GM23338 (cell line): ENCODE measurements around the gene SCN4A. TPM values are rescaled to one million over a fixed set of nuclear protein-coding genes. Genes with fewer than 3 reads are reported as not detected.

Experiments
- ATAC-seq: fragments of 200-7000 bp; cut with Tn5 transposase; 3 replicates; pipeline ENCODE4 v1.9.1; 2020
- DNase-seq: peaks from one replicate; pipeline ENCODE4 v3.0.0-alpha.2; 2015; ENCODE audit warnings: low spot score
- H2AFZ ChIP-seq: fragments of 200-600 bp; sonication (generic); 2 replicates; pipeline ENCODE4 v1.8.0; 2016; ENCODE audit warnings: antibody characterized with exemption, mild to moderate bottlenecking, moderate library complexity
- H3F3A ChIP-seq: fragments of 200-600 bp; sonication (generic); replicated peaks from 2 replicates; pipeline ENCODE4 v1.8.0; 2017; ENCODE audit warnings: antibody characterized with exemption, mixed run types, low read depth
- H3K27ac ChIP-seq: fragments of 200-600 bp; sonication (generic); 2 replicates; pipeline ENCODE4 v1.6.1; 2016; ENCODE audit warnings: low read depth
- H3K27me3 ChIP-seq: fragments of 200-600 bp; sonication (generic); 2 replicates; pipeline ENCODE4 v1.8.0; 2016; ENCODE audit warnings: mild to moderate bottlenecking, mixed run types, moderate library complexity; ENCODE audit not compliant: insufficient read depth
- H3K36me3 ChIP-seq: fragments of 200-600 bp; sonication (generic); 2 replicates; pipeline ENCODE4 v1.8.0; 2016; ENCODE audit warnings: mild to moderate bottlenecking; ENCODE audit not compliant: insufficient read depth
- H3K4me1 ChIP-seq: fragments of 200-600 bp; sonication (generic); 2 replicates; pipeline ENCODE4 v1.8.0; 2016; ENCODE audit warnings: mild to moderate bottlenecking, moderate library complexity; ENCODE audit not compliant: insufficient read depth
- H3K4me2 ChIP-seq: fragments of 200-600 bp; sonication (generic); 2 replicates; pipeline ENCODE4 v1.7.1; 2017; ENCODE audit warnings: mixed run types
- H3K4me3 ChIP-seq: fragments of 200-600 bp; sonication (generic); 2 replicates; pipeline ENCODE4 v1.6.1; 2016; ENCODE audit warnings: mixed run types
- H3K79me2 ChIP-seq: fragments of 200-600 bp; sonication (generic); replicated peaks from 2 replicates; pipeline ENCODE4 v1.8.0; 2017; ENCODE audit warnings: mild to moderate bottlenecking; ENCODE audit not compliant: insufficient read depth
- H3K9me2 ChIP-seq: fragments of 200-600 bp; sonication (generic); 2 replicates; pipeline ENCODE4 v1.8.0; 2017; ENCODE audit not compliant: insufficient read depth
- H4K20me1 ChIP-seq: fragments of 200-600 bp; sonication (generic); replicated peaks from 2 replicates; pipeline ENCODE4 v1.8.0; 2017; ENCODE audit warnings: mild to moderate bottlenecking; ENCODE audit not compliant: insufficient read depth
- H3K27ac Mint-ChIP-seq: 2 replicates; pipeline ENCODE4 v1.8.0; 2020; ENCODE audit warnings: inconsistent platforms, mild to moderate bottlenecking, moderate library complexity, mixed read lengths
- H3K27me3 Mint-ChIP-seq: 3 replicates; pipeline ENCODE4 v1.8.0; 2022; ENCODE audit warnings: low read depth, mild to moderate bottlenecking, moderate library complexity, mixed read lengths, inconsistent platforms; ENCODE audit not compliant: insufficient read depth, poor library complexity
- H3K36me3 Mint-ChIP-seq: 3 replicates; pipeline ENCODE4 v1.8.0; 2021; ENCODE audit warnings: low read depth, mild to moderate bottlenecking, inconsistent platforms, moderate library complexity, mixed read lengths
- H3K4me1 Mint-ChIP-seq: 3 replicates; pipeline ENCODE4 v1.8.0; 2020; ENCODE audit warnings: mild to moderate bottlenecking, inconsistent platforms, mixed read lengths
- H3K4me3 Mint-ChIP-seq: 3 replicates; pipeline ENCODE4 v1.8.0; 2021; ENCODE audit warnings: moderate library complexity, mild to moderate bottlenecking, inconsistent platforms, mixed read lengths
- H3K9me3 Mint-ChIP-seq: 3 replicates; pipeline ENCODE4 v1.8.0; 2020; ENCODE audit warnings: moderate library complexity, mild to moderate bottlenecking, inconsistent platforms, mixed read lengths
- CREB1 ChIP-seq: fragments of 250-450 bp; sonication (Bioruptor Pico); IDR thresholded peaks from 2 replicates; pipeline ENCODE4 v1.5.0; 2020; ENCODE audit warnings: low read depth, mild to moderate bottlenecking, moderate library complexity
- EZH2phosphoT487 ChIP-seq: fragments of 200-600 bp; sonication (generic); IDR thresholded peaks from one replicate; pipeline ENCODE4 v1.8.1; 2018; ENCODE audit warnings: antibody characterized with exemption; ENCODE audit not compliant: unreplicated experiment
- JUNB ChIP-seq: IDR thresholded peaks from one replicate; pipeline ENCODE4 v1.6.1; 2016; ENCODE audit warnings: antibody characterized with exemption; ENCODE audit not compliant: unreplicated experiment
- NANOG ChIP-seq: IDR thresholded peaks from 2 replicates; pipeline ENCODE4 v1.6.1; 2016; ENCODE audit warnings: antibody characterized with exemption, borderline replicate concordance
- POLR2AphosphoS5 ChIP-seq: IDR thresholded peaks from 2 replicates; pipeline ENCODE4 v1.6.1; 2016; ENCODE audit warnings: antibody characterized with exemption, low read depth
- ZNF114 ChIP-seq: fragments of 250-450 bp; sonication (Bioruptor Pico); IDR thresholded peaks from 2 replicates; pipeline ENCODE4 v1.5.0; 2020; ENCODE audit warnings: mild to moderate bottlenecking, moderate library complexity
- ZNF331 ChIP-seq: fragments of 250-450 bp; sonication (Bioruptor Pico); IDR thresholded peaks from 2 replicates; pipeline ENCODE4 v1.5.0; 2020; ENCODE audit warnings: low read depth, mild to moderate bottlenecking, moderate library complexity
- polyA plus RNA-seq: library from polyadenylated mRNA; unstranded; fragments of >200 nt; fragmentation: Nextera tagmentation; extraction: Ambion mirVana; gene quantifications from 2 replicates; pipeline ENCODE4 v1.2.1, GENCODE V29; 2016
- total RNA-seq: library from RNA; depleted of rRNA; stranded (reverse); fragments of >200 nt; shearing (Covaris generic); gene quantifications from 2 replicates; pipeline ENCODE4 v1.2.3, GENCODE V29; 2014
- TF ChIP-seq, protein P1 (sequence below): IDR thresholded peaks from 2 replicates; pipeline ENCODE4 v1.6.1; 2016; ENCODE audit warnings: antibody characterized with exemption
- TF ChIP-seq, protein P2 (sequence below): fragments of 250-450 bp; sonication (Bioruptor Pico); IDR thresholded peaks from 2 replicates; pipeline ENCODE4 v1.5.0; 2020; ENCODE audit warnings: mild to moderate bottlenecking, moderate library complexity
- TF ChIP-seq, protein P3 (sequence below): IDR thresholded peaks from one replicate; pipeline ENCODE4 v1.6.1; 2018; ENCODE audit warnings: antibody characterized with exemption; ENCODE audit not compliant: unreplicated experiment

SCN4A gene
- total and polyA plus RNA-seq, 2 experiments from 2014 or later: 2.3 to 7.9 TPM

DNA sequence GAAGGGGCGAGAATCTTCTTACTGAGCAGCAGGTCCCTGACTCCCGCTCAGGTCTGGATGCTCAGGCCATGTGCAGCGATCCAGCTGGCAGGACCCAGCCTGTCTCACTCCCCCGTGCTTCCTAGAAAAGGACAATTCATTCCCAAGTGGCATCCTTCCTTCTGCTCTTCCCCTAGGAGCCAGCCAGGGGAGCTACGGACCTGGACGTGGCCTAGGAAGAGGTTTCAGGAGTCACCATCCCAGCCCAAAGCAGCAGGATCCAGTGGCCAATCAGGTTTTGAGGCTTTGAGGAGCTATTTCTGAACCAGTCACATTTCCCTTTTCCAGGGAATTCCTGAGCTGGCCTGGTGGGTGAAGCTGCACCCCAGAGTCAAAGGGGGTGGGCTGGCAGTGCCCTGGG is 32.8 kb downstream of the SCN4A start (continued):
- no peak for TF ChIP-seq JUNB

DNA sequence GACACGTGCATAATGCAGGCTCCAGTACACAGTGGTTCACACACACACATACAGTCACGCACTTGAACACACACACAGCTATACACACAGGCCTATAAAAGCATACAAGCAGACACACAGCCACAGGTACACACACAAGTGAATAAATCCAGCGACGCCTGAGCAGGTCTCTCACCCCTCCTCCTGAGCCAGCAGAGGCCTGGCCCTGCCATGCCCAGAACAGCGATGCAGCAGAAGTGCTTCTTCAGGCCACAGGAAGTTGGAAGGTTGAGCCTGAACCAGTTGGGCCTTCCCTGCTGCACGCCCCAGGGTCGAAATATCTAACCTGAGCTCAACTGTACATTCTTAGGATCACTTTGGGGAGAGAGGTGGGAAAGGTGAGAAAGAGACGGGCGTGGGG is 33.3 kb downstream of the SCN4A start:
- H2AFZ ChIP-seq: no peak overlapping the region
- DNase-seq: no peak
- Mint-ChIP-seq H3K27me3 (peaks cover 2% of the 10 kb centered on the region), H3K4me1 (peaks cover 4% of the 10 kb centered on the region; the same call in 2 of the 3 replicates), H3K36me3 (peaks cover 28% of the 10 kb centered on the region), H3K4me3 (no peak overlapping the region), H3K27ac (no peak overlapping the region), H3K9me3 (no peaks in the 10 kb centered on the region; the same call in 2 of the 3 replicates)
- H3K27me3 ChIP-seq: no peaks in the 10 kb centered on the region
- ATAC-seq: no peak
- TF ChIP-seq POLR2AphosphoS5 (0 out of 2 replicates have a peak, but pooled peaks have one; percentile 9), EZH2phosphoT487 (no peak)
- no peaks in the 10 kb centered on the region for H3F3A ChIP-seq
- no peak overlapping the region for H3K27ac ChIP-seq
- no peaks in the 10 kb centered on the region for H3K36me3 ChIP-seq
- no peak overlapping the region for H3K4me3 ChIP-seq
- H3K4me2 ChIP-seq: no peak overlapping the region
- H3K4me1 ChIP-seq: no peaks in the 10 kb centered on the region
- no peaks in the 10 kb centered on the region for H3K9me2 ChIP-seq
- H4K20me1 ChIP-seq: no peaks in the 10 kb centered on the region
- H3K79me2 ChIP-seq: no peaks in the 10 kb centered on the region

DNA sequence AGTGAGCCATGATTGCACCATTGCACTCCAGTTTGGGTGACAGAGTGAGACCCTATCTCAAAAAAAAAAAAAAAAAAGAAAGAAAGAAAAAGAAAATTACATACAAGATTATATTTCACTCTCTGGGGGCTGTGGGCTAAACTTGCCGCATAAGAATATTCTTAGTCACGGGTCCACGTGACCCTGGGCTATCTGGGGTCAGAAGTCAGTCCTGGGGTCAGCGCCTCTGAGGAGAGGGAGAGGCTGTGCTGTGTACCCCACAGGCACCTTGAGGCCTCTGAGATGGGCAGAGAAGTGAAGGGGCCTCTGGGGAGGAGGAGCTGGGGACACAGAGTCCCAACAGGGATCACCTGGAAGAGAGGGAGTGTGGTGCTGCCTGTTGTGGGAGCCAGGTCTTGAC is 34.8 kb downstream of the SCN4A start:
- H3K36me3 Mint-ChIP-seq: peaks cover 25% of the 10 kb centered on the region
- no peak overlapping the region for H3K4me3 ChIP-seq
- H3K36me3 ChIP-seq: no peaks in the 10 kb centered on the region
- no peaks in the 10 kb centered on the region for H3K27me3 ChIP-seq
- H3K9me3 Mint-ChIP-seq: no peaks in the 10 kb centered on the region; the same call in 2 of the 3 replicates
- no peak overlapping the region for H3K27ac ChIP-seq
- H4K20me1 ChIP-seq: no peaks in the 10 kb centered on the region
- H2AFZ ChIP-seq: no peak overlapping the region
- no peak overlapping the region for H3K27ac Mint-ChIP-seq
- ATAC-seq (no peak), DNase-seq (no peak)
- H3K27me3 Mint-ChIP-seq: peaks cover 6% of the 10 kb centered on the region
- H3K79me2 ChIP-seq: no peaks in the 10 kb centered on the region
- H3K4me3 Mint-ChIP-seq: no peak overlapping the region
- peaks cover 4% of the 10 kb centered on the region; the same call in 2 of the 3 replicates for H3K4me1 Mint-ChIP-seq
- no peaks in the 10 kb centered on the region for H3F3A ChIP-seq
- no peak overlapping the region for H3K4me2 ChIP-seq
- no peaks in the 10 kb centered on the region for H3K9me2 ChIP-seq
- no peaks in the 10 kb centered on the region for H3K4me1 ChIP-seq
- TF ChIP-seq ZNF331 (no peak), POLR2AphosphoS5 (no peak), NANOG (no peak), EZH2phosphoT487 (no peak), JUNB (no peak), ZNF114 (CRISPR knock-in tag) (no peak), CREB1 (CRISPR knock-in tag) (no peak)
- TF ChIP-seq, protein P1, sequence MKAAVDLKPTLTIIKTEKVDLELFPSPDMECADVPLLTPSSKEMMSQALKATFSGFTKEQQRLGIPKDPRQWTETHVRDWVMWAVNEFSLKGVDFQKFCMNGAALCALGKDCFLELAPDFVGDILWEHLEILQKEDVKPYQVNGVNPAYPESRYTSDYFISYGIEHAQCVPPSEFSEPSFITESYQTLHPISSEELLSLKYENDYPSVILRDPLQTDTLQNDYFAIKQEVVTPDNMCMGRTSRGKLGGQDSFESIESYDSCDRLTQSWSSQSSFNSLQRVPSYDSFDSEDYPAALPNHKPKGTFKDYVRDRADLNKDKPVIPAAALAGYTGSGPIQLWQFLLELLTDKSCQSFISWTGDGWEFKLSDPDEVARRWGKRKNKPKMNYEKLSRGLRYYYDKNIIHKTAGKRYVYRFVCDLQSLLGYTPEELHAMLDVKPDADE: no peak
- TF ChIP-seq, protein P2, sequence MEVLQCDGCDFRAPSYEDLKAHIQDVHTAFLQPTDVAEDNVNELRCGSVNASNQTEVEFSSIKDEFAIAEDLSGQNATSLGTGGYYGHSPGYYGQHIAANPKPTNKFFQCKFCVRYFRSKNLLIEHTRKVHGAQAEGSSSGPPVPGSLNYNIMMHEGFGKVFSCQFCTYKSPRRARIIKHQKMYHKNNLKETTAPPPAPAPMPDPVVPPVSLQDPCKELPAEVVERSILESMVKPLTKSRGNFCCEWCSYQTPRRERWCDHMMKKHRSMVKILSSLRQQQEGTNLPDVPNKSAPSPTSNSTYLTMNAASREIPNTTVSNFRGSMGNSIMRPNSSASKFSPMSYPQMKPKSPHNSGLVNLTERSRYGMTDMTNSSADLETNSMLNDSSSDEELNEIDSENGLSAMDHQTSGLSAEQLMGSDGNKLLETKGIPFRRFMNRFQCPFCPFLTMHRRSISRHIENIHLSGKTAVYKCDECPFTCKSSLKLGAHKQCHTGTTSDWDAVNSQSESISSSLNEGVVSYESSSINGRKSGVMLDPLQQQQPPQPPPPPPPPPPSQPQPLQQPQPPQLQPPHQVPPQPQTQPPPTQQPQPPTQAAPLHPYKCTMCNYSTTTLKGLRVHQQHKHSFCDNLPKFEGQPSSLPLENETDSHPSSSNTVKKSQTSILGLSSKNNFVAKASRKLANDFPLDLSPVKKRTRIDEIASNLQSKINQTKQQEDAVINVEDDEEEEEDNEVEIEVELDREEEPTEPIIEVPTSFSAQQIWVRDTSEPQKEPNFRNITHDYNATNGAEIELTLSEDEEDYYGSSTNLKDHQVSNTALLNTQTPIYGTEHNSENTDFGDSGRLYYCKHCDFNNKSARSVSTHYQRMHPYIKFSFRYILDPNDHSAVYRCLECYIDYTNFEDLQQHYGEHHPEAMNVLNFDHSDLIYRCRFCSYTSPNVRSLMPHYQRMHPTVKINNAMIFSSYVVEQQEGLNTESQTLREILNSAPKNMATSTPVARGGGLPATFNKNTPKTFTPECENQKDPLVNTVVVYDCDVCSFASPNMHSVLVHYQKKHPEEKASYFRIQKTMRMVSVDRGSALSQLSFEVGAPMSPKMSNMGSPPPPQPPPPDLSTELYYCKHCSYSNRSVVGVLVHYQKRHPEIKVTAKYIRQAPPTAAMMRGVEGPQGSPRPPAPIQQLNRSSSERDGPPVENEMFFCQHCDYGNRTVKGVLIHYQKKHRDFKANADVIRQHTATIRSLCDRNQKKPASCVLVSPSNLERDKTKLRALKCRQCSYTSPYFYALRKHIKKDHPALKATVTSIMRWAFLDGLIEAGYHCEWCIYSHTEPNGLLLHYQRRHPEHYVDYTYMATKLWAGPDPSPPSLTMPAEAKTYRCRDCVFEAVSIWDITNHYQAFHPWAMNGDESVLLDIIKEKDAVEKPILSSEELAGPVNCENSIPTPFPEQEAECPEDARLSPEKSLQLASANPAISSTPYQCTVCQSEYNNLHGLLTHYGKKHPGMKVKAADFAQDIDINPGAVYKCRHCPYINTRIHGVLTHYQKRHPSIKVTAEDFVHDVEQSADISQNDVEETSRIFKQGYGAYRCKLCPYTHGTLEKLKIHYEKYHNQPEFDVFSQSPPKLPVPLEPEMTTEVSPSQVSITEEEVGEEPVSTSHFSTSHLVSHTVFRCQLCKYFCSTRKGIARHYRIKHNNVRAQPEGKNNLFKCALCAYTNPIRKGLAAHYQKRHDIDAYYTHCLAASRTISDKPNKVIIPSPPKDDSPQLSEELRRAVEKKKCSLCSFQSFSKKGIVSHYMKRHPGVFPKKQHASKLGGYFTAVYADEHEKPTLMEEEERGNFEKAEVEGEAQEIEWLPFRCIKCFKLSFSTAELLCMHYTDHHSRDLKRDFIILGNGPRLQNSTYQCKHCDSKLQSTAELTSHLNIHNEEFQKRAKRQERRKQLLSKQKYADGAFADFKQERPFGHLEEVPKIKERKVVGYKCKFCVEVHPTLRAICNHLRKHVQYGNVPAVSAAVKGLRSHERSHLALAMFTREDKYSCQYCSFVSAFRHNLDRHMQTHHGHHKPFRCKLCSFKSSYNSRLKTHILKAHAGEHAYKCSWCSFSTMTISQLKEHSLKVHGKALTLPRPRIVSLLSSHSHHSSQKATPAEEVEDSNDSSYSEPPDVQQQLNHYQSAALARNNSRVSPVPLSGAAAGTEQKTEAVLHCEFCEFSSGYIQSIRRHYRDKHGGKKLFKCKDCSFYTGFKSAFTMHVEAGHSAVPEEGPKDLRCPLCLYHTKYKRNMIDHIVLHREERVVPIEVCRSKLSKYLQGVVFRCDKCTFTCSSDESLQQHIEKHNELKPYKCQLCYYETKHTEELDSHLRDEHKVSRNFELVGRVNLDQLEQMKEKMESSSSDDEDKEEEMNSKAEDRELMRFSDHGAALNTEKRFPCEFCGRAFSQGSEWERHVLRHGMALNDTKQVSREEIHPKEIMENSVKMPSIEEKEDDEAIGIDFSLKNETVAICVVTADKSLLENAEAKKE (CRISPR knock-in tag): no peak
- TF ChIP-seq, protein P3, sequence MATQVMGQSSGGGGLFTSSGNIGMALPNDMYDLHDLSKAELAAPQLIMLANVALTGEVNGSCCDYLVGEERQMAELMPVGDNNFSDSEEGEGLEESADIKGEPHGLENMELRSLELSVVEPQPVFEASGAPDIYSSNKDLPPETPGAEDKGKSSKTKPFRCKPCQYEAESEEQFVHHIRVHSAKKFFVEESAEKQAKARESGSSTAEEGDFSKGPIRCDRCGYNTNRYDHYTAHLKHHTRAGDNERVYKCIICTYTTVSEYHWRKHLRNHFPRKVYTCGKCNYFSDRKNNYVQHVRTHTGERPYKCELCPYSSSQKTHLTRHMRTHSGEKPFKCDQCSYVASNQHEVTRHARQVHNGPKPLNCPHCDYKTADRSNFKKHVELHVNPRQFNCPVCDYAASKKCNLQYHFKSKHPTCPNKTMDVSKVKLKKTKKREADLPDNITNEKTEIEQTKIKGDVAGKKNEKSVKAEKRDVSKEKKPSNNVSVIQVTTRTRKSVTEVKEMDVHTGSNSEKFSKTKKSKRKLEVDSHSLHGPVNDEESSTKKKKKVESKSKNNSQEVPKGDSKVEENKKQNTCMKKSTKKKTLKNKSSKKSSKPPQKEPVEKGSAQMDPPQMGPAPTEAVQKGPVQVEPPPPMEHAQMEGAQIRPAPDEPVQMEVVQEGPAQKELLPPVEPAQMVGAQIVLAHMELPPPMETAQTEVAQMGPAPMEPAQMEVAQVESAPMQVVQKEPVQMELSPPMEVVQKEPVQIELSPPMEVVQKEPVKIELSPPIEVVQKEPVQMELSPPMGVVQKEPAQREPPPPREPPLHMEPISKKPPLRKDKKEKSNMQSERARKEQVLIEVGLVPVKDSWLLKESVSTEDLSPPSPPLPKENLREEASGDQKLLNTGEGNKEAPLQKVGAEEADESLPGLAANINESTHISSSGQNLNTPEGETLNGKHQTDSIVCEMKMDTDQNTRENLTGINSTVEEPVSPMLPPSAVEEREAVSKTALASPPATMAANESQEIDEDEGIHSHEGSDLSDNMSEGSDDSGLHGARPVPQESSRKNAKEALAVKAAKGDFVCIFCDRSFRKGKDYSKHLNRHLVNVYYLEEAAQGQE: no peak
